SU-DHL-6 (cell line): ENCODE results near the gene UROC1.

Experiments used
- H2AFZ ChIP-seq: fragments of 200-600 bp; sonication (generic); 2 replicates; pipeline ENCODE4 v1.6.1; 2014; ENCODE audit warnings: low read depth, mild to moderate bottlenecking, moderate library complexity, mixed read lengths, antibody characterized with exemption, low read length; ENCODE audit not compliant: severe bottlenecking
- H3F3A ChIP-seq: fragments of 200-600 bp; shearing (Covaris generic); 2 replicates; pipeline ENCODE4 v1.6.0; 2016; ENCODE audit warnings: antibody characterized with exemption, mild to moderate bottlenecking; ENCODE audit not compliant: insufficient read depth
- H3K27ac ChIP-seq: fragments of 200-600 bp; sonication (generic); 2 replicates; pipeline ENCODE4 v1.5.1; 2016; ENCODE audit warnings: low read depth, mild to moderate bottlenecking, low read length, moderate library complexity, mixed read lengths
- H3K27me3 ChIP-seq: fragments of 200-600 bp; sonication (generic), shearing (Covaris generic); 2 replicates; pipeline ENCODE4 v1.6.0; 2014; ENCODE audit warnings: mild to moderate bottlenecking, low read length
- H3K36me3 ChIP-seq: fragments of 200-600 bp; sonication (generic); 2 replicates; pipeline ENCODE4 v1.6.1; 2014; ENCODE audit warnings: mild to moderate bottlenecking, low read length, mixed read lengths
- H3K4me2 ChIP-seq: fragments of 300-600, 200-600 bp; shearing (Covaris generic), sonication (generic); 2 replicates; pipeline ENCODE4 v1.6.0; 2014; ENCODE audit warnings: low read length, low read depth, mild to moderate bottlenecking; ENCODE audit not compliant: poor library complexity, severe bottlenecking
- H3K4me3 ChIP-seq: fragments of 200-600 bp; sonication (generic); 2 replicates; pipeline ENCODE4 v1.5.1; 2014; ENCODE audit warnings: antibody characterized with exemption, low read length, mild to moderate bottlenecking, mixed read lengths; ENCODE audit not compliant: insufficient read depth, poor library complexity, severe bottlenecking
- H3K79me2 ChIP-seq: fragments of 200-600 bp; sonication (generic); 2 replicates; pipeline ENCODE4 v1.6.1; 2014; ENCODE audit warnings: mild to moderate bottlenecking, low read length, moderate library complexity; ENCODE audit not compliant: insufficient read depth
- H3K9ac ChIP-seq: fragments of 200-600 bp; sonication (generic); 2 replicates; pipeline ENCODE4 v1.7.0; 2014; ENCODE audit warnings: mild to moderate bottlenecking, low read length
- H3K9me2 ChIP-seq: fragments of 200-600 bp; sonication (generic); replicated peaks from 2 replicates; pipeline ENCODE4 v1.6.1; 2014; ENCODE audit warnings: low read length; ENCODE audit not compliant: insufficient read depth
- H3K9me3 ChIP-seq: fragments of 200-600 bp; sonication (generic); 2 replicates; pipeline ENCODE4 v1.6.1; 2014; ENCODE audit warnings: low read length, mixed read lengths; ENCODE audit not compliant: insufficient read depth
- H4K20me1 ChIP-seq: fragments of 200-600 bp; sonication (generic); 2 replicates; pipeline ENCODE4 v1.6.1; 2014; ENCODE audit warnings: low read depth, mild to moderate bottlenecking, antibody characterized with exemption, low read length, moderate library complexity, mixed read lengths
- EZH2phosphoT487 ChIP-seq: fragments of 200-600 bp; sonication (generic), shearing (Covaris generic); conservative IDR thresholded peaks from 2 replicates; pipeline ENCODE4 v1.6.1; 2018; ENCODE audit warnings: mild to moderate bottlenecking, antibody characterized with exemption, low read length, moderate library complexity, mixed read lengths
- TF ChIP-seq, protein P1 (sequence below): fragments of 200-600 bp; sonication (generic); IDR thresholded peaks from one replicate; pipeline ENCODE4 v1.5.1; 2017; ENCODE audit warnings: antibody characterized with exemption, mild to moderate bottlenecking, low read length, moderate library complexity; ENCODE audit not compliant: insufficient read depth, poor library complexity, severe bottlenecking

Gene UROC1

DNA sequence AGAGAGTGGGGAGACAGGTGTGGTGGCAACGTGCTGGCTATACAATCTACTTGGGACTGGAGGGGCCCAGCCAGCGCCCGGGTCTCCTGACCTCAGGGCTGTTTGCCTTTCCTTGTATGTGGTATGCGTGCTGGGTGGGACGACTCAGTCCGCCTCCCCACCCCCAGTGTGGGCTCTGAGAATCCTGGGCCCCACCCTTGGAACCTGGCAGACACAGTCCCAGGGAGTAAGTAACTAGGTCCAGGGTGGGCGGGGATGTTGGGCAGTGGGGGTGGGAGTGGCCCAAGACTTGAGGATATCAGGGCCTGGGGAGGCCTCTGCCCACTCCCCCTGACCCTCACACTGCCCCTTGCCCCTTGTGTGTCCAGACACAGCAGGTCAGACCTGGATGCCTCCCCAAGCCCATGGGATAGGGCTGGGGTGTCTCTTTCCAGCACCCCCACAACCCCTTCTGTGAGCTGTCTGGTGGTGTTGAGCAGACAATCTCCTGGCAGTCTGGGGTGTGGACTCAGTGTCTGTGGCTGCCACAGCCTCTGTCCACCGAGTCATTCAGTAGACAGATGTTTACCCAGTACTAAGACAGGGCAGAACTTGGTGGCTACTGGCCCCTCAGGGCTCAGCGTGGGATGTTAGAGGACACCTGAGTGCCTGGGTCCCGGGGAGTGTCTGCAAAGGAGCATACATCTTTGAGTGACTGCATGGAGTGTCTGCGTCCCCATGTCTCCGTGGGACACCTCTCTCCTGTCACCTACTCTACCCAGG is 7.7 kb upstream of the UROC1 start:
- Histone ChIP-seq H3K9ac (no peak overlapping the region), H3K9me2 (no peaks in the 10 kb centered on the region), H3K4me3 (no peak overlapping the region), H3K9me3 (no peaks in the 10 kb centered on the region), H3K27ac (no peak overlapping the region), H4K20me1 (no peaks in the 10 kb centered on the region), H3K79me2 (no peaks in the 10 kb centered on the region), H3K4me2 (no peak overlapping the region), H2AFZ (no peak overlapping the region), H3F3A (no peaks in the 10 kb centered on the region), H3K36me3 (no peaks in the 10 kb centered on the region), H3K27me3 (no peaks in the 10 kb centered on the region)
- no peak for TF ChIP-seq EZH2phosphoT487
- TF ChIP-seq, protein P1, sequence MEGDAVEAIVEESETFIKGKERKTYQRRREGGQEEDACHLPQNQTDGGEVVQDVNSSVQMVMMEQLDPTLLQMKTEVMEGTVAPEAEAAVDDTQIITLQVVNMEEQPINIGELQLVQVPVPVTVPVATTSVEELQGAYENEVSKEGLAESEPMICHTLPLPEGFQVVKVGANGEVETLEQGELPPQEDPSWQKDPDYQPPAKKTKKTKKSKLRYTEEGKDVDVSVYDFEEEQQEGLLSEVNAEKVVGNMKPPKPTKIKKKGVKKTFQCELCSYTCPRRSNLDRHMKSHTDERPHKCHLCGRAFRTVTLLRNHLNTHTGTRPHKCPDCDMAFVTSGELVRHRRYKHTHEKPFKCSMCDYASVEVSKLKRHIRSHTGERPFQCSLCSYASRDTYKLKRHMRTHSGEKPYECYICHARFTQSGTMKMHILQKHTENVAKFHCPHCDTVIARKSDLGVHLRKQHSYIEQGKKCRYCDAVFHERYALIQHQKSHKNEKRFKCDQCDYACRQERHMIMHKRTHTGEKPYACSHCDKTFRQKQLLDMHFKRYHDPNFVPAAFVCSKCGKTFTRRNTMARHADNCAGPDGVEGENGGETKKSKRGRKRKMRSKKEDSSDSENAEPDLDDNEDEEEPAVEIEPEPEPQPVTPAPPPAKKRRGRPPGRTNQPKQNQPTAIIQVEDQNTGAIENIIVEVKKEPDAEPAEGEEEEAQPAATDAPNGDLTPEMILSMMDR: no peak

DNA sequence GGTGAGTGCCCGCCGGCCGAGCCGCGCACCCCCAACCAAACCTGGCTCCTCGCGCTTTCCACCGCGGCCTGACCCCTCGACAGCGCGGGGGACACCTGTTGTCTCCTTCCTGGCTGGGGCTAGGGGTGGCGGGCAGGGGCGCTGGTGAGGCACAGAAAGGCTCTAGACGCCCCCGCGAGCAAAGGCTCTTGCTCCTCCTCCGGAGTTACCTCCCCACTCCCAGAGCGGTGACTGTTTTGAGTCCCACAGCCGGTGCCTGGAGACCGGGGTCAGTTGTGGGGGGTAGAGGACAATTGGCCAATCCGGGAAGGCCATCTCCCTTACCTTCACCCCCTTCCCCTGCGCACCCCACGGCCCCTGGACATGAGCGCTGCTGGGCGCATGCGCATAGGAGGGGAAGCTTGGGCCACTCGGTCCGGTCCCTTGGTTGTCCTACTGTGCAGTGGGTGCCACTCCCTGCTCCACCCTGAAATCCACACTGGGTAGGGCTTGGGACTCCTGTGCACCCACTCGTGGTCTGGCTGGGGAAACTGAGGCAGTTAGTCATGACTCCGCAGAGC is 6.9 kb upstream of the UROC1 start:
- Histone ChIP-seq H3K36me3 (no peaks in the 10 kb centered on the region), H3K27me3 (no peaks in the 10 kb centered on the region), H3F3A (no peaks in the 10 kb centered on the region), H3K9ac (no peak overlapping the region), H3K79me2 (no peaks in the 10 kb centered on the region), H3K4me2 (no peak overlapping the region), H4K20me1 (no peaks in the 10 kb centered on the region), H3K27ac (no peak overlapping the region), H3K4me3 (no peak overlapping the region), H3K9me2 (no peaks in the 10 kb centered on the region), H2AFZ (no peak overlapping the region), H3K9me3 (no peaks in the 10 kb centered on the region)
- TF ChIP-seq, protein P1: no peak
- TF ChIP-seq EZH2phosphoT487: no peak

DNA sequence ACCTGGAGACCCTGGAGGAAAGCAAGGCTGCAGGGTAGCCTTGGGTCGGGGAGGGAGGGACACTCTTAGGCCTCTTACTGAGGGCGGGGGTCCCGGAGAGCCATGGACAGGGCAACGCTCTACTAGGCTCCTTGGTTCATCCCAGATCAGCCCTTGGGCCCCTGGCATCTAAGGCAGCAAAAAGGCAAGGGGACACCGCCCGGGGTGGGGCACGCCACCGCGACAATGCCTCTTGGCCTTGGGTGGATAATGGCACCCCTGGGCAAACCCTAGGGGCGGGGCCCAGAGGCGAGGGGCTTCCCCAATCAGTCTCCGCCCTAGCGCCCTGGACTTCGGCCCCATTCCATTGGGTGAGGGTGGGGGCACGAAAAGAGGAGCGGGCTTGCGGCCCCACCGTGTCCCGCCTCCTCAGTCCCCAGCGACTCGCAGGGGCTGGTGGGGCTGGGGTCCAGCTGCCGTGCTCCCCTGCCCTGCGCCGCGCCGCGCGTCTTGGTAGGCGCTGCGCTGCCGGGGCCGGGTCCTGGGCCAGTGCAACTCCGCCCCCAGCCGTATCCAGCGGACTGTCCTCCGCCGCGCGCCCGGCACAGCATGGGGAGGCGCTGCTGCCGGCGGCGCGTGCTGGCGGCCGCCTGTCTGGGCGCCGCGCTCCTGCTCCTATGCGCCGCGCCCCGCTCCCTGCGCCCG is 6.3 kb upstream of the UROC1 start, which contains the start of gene CHST13:
Gene CHST13 (plus strand): TSS at position 411 of the 684 bp plus-strand sequence. CDS start 178 bp downstream, at position 589.
- H3K9ac ChIP-seq: no peak within 1 kb of the TSS
- H4K20me1 ChIP-seq: no peaks in the 10 kb centered on the region
- H3K36me3 ChIP-seq: no peaks in the 10 kb centered on the region
- H3K9me2 ChIP-seq: no peaks in the 10 kb centered on the region
- H3K4me3 ChIP-seq: no peak within 1 kb of the TSS
- H3K4me2 ChIP-seq: no peak within 1 kb of the TSS
- no peaks in the 10 kb centered on the region for H3K79me2 ChIP-seq
- TF ChIP-seq EZH2phosphoT487: no peak
- TF ChIP-seq, protein P1: no peak
- no peak within 1 kb of the TSS for H2AFZ ChIP-seq
- H3K27me3 ChIP-seq: no peaks in the 10 kb centered on the region
- no peaks in the 10 kb centered on the region for H3K9me3 ChIP-seq
- H3K27ac ChIP-seq: no peak within 1 kb of the TSS
- H3F3A ChIP-seq: no peaks in the 10 kb centered on the region
